Measurements from ENCODE around the gene EEF1A2.

EEF1A2 gene

DNA sequence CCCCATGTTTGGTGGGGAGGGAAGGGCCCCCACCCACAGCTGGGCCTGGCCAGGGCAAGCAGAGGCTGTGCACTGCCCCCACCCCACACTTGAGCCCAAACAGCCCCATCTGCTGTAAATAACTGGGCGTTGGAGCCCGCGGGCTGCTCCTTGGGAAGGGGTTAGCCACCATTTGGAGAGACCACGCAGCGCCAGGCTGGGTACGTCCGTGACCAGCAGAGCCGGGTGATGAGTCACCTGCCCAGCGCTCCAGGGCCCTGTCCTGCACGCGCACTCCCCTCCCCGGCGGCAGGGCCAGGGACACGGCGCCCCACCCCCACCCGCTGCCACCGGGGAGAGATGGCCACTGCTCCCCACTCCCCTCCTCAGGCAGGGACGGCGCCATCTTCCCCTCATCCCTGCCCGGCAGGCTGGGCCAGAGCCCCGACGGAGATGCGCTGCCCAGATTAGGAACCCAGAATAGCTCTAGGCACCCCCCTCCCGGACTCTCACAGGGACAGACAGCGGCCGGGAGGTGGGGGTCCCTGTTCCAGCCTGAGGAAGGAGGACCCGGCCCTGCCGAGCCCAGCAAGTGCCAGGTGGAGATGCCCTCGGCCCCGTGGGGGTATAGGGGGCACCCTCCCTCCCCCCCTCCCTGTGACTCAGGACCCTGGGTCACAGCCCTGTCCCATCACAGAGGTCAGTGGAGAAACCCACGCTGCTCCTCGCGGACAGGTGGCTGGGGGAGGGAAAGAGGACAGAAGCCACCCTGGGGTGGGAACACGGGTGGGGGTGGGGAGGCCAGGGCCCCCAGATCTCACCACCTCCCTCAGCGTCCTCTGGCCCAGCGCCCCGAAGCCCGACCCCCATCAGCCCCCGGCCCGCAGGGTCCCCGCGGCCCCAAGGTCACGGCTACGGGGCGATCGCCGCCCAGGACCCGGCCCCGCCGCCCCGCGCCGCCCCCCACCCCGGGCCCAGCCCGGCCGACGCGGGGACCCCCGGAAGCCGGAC lies 642 bp downstream of the EEF1A2 start:
- DNase-seq, result peak; percentile 20

DNA sequence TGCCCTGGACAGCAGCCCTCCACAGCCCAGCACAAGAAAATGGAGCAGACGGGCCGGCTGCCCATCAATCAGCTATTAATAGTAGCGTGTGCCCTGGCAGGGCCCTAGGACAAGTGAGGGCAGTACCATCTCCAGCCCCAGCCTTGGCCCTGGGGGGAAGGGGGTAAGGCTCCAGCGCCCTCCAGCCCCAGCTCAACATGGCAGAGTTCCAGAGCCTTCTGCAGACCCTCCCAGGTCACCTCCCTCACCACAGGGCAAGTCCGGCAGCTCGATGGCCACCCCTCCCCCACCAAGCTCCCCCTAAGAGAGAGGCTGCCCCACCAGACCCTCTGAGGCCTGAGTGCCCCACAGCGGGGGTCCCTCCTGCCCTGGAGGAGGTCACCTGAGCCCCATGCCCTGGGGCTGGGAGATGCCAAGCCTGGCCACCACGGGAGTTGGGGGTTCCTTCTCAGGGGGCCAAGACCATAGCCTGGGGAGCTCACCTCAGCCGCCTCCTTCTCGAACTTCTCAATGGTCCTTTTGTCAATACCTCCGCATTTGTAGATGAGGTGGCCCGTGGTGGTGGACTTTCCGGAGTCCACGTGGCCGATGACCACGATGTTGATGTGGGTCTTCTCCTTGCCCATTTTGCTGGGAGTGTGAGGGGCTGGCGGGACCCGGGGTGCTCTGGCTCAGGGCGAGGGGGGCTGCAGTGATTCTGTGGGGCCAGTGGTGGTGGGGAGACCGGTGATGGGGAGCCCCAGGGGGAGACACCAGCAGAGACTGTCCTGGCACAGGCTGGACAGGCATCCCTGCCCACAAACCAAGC lies 1.5 kb downstream of the EEF1A2 start:
- DNase-seq, result no peak

DNA sequence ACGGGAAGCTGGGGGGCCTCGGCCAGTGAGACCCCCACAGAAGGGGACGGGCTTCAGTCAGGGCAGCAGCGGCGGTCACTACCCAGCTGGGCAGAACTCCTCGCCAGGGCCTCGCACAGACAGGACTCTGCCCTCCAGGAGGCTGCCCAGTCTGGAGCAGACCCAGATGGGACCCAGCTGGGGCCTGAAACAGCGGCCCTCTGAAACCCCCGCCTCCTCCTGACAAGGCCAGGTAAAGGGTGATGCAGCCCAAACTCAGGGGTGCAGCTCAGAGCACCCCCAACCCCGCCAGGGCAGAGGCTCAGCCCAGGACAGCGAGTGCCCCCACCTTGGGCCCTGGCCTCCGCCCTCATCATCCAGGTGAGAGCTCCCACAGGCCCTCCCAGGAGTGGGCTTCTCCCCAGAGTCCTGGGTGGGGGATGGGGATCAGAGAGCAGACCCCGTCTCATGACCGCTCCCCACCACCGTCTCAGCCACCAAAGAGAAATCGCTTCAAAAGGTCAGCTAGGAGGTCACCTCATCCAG lies 2.2 kb downstream of the EEF1A2 start:
- DNase-seq, result no peak

DNA sequence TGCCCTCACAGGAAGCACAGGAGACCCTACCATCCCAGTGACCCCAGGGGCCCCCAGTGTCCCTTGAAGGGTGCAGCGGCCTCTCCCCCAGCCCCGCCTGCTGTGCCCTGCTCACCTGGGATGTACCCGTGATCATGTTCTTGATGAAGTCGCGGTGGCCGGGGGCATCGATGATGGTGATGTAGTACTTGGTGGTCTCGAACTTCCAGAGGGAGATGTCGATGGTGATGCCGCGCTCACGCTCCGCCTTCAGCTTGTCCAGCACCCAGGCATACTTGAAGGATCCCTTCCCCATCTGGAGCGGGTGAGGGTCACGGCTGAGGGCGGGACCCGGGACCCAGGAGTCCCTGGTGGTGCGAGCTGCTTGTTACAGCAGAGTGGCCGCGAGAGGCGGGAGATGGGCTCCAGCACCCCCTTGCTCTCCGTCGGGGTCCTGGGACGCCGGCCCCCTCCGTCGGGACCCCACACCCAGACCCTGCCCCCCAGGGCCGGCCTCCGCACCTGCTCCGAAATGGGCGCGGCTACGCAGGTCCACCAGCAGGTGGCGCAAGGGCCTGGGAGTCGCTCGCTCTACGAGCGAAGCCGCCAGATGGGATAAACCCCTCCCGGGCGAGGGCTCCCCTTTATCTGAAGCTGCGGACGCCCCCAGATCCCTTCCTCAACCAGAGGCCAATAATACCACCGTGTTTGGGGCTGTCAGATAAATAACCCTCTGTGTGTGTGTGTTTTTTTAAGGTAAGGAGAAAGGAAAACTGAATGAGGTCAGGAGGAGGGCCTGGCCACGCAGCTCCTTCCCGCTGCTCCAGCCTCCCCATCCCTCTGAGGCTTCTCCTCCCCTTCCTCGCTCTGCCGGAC lies 2.9 kb downstream of the EEF1A2 start:
- peak; percentile 86 for DNase-seq

DNA sequence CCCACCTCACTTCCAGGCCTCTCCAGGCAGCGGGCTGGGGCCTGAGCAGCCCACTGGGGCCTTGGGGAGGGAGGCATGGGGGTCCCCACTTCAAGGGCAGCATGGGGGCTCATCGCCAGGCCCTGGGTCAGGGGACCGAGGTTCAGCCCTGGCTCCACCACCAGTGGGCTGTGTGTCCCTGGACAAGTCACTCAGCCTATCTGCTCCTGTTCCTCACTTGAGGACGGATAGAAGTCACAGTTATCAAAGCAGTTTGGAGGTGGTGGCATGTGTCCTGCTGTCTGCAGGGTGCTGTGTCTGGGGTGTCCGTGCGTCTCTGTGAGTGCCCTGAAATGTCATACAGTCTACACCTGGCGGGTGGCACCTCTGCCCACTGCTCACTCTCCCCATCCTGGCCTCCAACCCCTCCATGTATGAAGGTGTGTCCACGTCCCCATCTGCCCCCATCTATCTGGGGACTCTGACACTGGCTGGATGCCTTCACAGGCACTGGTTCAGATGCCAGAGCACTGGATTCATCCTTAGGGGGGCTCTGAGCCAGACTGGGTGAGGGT lies 3.6 kb downstream of the EEF1A2 start:
- no peak for DNase-seq

DNA sequence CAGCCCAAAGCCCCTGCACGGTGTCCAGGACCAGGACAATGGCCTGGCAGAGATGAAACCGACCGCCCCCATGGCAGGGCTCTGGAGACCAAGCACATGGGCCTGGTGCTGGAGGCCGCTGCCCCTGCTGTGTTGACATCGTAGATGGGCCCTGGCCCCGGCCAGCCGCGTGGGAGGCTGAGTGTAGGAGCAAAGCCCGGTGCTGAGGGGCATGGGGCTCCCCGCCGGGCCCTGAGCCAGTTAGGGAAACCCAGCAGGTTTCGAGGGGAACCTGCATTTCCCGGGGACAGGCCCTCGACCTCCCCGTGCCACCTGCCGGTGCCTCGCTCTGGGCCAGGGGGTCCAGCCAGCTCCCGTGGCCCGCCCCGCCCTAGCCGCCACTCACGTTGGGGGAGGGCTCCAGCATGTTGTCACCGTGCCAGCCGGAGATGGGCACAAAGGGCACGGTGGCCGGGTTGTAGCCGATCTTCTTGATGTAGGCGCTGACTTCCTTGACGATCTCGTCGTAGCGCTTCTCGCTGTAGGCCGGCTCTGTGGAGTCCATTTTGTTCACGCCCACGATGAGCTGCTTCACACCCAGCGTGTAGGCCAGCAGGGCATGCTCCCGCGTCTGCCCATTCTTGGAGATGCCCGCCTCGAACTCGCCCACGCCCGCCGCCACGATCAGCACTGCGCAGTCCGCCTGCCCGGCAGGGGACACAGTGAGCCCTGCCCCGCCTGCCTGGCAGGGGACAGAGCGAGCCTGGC lies 4.3 kb downstream of the EEF1A2 start:
- no peak for DNase-seq

DNA sequence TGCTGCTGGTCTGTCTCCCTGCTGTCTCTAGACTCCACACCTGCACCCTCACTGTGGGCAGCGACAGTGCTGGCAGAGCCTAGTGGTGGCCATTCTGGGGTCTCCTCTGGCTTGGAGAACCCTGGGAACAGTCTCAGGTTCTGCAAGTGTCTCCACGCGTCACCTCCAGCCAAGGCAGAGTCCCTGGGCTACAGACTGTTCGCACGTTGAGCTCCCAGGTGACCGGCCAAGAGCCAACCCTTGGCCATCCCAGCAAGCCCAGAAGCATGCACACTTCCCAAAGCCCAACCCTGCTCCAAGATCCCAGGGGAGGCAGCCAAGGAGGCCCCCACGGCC lies 4.8 kb downstream of the EEF1A2 start:
- no peak for DNase-seq

DNA sequence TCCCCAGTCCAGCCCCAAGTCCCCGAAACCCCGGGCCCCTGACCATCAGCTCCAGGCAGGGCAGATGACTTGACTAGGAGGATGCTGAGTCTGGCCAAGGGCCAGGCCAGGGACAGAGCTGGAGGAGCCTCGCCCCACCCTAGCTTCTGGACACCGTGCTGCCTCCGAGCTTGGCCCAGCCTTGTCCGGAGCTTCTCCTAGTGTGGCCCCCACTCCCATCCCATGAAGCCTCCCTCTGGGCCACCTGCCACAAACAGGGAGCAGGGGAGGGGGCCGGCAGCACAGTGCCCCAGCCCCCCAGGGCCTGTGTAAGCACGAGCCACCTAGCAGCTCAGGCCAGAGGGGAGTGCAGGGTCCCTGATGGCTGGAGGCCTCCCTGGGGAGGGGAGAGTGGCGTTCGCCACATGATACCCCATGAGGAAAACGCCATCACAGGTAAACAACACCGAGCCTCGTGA lies 5.3 kb downstream of the EEF1A2 start:
- DNase-seq, result no peak

DNA sequence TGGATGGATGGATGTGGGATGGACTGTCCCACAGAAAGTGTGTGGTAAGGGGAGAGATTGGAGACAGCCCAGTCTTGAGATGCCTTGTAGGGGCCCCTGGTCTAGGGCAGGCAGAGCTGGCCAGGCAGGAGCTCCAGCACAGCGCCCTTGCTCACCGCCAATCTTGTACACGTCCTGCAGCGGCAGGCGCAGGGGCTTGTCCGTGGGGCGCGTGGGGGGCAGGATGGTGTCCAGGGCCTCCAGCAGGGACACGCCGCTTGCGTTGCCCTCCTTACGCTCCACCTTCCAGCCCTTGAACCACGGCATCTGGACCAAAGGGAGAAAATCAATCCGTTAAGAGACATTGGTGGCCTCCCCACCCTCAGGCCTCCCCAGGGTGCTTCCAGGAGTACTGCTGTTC lies 5.9 kb downstream of the EEF1A2 start:
- DNase-seq, result no peak

DNA sequence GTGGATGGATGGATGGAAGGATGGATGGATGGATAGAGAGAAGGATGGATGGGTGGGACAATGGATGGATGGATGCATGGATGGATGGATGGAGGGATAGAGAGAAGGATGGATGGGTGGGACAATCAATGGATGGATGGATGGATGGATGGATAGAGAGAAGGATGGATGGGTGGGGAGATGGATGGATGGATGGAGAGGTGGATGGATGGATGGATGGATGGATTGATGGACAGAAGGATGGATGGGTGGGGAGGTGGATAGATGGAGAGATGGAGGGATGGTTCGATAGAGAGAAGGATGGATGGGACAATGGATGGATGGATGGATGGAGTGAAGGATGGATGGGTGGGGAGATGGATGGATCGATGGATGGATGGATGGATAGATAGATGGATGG lies 6.4 kb downstream of the EEF1A2 start:
- no peak for DNase-seq

DNA sequence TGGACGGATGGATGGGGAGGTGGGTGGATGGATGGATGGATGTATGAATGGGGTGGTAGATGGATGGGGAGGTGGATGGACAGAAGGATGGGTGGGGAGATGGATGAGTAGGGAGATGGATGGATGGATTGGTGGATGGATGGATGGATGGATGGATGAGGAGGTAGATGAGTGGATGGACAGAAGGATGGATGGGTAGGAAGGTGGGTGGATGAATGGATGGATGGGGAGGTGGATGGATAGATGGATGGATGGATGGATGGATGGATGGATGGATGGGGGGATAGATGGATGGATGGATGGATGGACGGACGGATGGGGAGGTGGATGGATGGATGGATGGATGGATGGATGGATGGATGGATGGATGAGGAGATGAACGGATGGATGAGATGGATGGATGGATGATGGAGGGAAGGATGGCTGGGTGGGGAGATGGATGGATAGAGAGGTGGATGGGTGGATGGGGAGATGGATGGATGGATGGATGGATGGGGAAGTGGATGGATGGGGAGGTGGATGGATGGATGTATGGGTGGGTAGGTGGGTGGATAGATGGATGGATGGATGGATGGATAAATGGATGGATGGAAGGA lies 7.2 kb downstream of the EEF1A2 start:
- DNase-seq, result no peak

DNA sequence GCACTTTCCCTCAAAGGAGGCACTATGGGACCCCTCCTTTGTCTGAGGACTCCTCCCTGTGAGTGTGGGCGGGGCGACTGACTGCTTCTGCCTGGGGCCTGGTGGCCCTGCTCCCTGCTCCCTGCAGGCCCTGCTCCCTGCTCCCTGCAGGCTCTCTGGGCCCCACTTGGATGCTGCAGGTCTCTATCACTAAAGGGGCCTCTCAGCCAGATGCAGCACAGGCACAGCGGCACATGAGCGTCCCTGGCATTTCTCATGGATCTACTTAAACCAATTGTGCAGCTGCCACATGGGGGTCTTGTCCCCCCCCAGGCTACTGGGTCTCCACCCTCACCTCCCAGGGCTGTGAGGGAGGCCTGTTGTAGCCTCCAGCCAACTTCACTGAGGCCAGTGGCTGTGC lies 7.8 kb downstream of the EEF1A2 start:
- DNase-seq, result no peak

DNA sequence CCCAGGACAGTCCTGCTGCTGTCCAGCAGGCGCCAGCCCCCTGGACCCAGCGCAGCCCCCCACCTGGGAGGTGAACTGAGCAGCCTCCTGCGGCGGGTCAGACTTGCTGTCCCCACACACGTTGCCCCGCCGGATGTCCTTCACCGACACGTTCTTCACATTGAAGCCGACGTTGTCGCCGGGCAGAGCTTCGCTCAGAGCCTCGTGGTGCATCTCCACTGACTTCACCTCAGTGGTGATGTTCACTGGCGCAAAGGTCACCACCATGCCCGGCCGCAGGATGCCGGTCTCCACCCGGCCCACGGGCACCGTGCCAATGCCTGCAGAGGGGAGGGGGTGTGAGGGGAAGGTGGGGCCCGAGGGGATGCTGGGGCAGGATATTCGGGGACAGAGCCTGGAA lies 8.5 kb downstream of the EEF1A2 start:
- no peak for DNase-seq

DNA sequence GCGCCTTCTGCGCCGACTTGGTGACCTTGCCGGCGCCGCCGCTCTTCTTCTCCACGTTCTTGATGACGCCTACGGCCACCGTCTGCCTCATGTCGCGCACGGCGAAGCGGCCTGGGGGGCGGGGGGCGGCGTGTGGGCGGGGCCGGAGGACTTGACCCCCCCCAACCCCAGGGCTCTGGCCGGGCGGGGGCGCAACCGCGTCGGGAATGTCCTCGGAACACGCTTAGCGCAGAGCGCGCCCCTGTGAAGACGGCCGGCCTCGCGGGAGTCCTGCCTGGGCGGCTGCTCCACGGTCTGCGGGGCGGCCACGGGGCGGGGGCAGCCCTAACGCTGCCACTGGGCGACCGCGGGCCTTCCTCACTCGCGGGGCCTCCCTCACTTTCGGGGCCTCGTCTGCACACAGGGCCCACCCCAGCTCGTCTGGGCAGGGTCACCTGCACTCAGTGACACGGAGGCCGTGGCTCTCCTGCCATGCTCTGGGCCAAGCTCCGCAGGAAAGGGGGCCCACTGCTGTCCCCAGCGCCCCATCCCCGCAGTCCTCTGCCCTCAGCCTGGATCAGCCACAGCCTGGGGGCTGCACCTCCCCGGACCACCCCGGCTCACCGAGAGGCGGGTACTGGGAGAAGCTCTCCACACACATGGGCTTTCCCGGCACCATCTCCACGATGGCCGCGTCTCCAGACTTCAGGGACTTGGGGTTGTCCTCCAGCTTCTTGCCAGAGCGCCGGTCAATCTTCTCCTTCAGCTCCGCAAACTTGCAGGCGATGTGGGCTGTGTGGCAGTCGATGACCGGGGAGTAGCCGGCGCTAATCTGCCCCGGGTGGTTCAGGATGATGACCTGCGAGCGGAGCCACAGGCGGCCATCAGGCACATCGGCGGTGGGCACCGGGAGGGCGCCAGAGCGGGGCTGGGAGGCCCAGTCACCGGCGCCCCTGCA lies 10.3 kb downstream of the EEF1A2 start:
- no peak for DNase-seq

DNA sequence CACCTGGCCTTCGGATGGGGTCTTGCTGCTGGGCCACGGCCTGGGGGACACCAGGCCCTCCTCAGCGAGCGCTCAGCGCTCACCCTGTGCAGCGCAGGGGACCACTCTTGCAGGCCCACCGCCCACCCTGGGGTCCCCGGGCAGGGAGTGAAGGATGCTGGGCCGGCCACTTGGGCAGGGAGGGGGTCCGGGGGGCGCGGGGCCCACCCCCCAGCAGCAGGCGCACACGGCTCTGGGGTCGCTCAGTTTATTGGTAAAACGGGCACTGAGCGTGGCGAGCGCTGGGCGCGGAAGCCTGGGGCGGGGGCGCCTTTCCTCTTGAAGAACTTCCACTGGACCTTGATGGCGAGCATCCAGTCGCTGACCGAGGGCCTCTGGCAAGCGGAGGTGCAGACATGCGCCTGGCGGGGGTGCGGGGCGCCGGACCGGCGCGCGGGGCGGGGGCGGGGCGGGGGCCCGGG lies 11.1 kb downstream of the EEF1A2 start:
- DNase-seq, result no peak

DNA sequence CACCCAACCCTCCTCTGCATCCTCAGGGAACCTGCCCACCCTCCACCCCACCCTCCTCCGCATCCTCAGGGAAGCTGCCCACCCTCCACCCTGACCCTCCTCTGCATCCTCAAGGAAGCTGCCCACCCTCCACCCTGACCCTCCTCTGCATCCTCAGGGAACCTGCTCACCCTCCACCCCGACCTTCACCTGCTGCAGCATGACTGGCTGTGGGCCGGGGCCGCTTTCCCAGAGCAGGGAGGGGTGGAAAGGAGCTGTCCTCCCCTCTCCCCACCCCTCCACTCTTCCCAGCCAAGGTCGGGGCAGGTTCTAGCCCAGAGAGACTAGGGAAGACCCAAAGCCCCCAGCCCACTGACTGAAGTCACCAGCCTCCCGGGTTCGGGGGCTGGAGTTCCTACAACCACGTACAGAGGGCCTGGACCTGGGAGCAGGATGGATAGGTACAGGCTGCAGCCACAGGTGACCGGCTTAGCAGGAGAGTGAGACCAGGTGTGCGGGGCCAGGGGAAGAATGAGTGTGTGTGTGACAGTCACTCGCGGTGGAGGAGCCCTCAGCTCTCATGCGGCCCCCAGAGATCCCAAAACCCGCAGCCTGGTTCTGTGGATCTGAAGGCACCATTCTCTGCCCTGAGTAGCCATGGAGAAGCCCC lies 11.6 kb downstream of the EEF1A2 start:
- DNase-seq, result no peak

DNA sequence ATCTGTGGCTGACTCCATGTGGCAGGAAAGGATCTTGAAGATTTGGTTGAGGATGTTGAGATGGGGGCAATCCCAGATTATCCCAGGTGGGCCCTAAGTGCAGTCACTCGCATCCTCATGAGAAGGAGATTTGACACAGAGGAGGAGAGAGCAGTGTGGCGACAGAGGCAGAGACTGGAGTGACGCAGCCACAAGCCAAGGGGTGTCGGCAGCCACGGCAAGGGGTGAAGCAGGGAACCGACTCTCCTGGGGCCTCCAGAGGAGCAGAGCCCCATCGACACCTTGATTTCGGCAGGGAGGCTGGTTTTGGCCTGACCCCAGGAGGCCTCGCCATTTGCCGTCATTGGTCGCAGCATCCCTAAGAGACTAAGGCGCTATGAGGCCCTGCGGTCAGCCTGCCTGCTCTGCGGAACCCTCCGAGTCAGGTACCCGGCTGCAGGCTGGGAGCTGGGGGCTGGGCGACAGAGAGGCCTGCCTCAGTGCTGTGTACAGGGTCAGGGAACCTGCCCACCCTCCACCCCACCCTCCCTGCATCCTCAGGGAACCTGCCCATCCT lies 12.5 kb downstream of the EEF1A2 start:
- no peak for DNase-seq

DNA sequence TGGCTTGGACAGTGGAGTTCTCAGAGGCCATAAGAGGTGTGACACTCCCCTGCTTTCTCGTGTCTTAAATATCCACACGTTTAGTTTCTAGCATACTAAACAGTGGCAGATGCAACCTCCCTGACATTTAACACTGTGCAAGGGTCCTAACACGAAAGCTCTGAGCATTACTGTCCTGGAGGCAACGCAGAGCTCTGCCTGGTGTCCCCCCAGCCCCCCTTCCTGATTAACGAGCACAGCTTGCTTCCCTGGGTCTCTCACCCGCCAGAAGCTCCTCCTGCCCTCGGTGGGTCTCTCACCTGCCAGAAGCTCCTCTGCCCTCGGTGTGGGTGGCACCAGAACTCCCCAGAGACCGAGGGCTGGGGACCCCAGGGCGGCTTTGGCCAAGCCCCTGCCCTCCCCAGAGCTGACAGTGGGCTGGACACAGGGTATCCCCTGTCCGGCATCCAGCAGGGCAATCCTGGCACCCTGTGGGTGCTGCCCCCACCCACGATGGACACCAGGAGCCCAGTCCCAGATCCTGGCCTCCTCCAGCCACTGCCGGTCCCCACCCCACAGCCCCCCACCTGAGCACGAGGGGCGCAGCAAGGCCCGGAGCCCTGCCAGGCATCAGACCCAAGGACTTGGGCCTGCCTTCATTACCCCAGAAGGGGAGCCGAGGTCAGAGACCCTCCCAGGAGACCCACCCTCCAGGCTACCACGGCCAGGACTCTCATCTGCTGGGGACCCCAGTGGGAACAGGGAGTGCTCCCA lies 14.1 kb downstream of the EEF1A2 start:
- DNase-seq, result no peak

Data from CD4-positive, alpha-beta T cell treated with Interleukin-17A for 4 hours (primary cell).